Hepatic stellate cell (primary cell): ENCODE results near the gene OR13C5.
"Not testable (repeated sequence)": the region's sequence is repeated elsewhere in the genome, so short reads cannot be mapped to it uniquely, and the experiment has no call there.

Experiments used
- DNase-seq: peaks from one replicate; pipeline ENCODE4 v3.0.0; 2011; ENCODE audit warnings: low spot score

Gene OR13C5, protein sequence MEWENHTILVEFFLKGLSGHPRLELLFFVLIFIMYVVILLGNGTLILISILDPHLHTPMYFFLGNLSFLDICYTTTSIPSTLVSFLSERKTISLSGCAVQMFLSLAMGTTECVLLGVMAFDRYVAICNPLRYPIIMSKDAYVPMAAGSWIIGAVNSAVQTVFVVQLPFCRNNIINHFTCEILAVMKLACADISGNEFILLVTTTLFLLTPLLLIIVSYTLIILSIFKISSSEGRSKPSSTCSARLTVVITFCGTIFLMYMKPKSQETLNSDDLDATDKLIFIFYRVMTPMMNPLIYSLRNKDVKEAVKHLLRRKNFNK

DNA sequence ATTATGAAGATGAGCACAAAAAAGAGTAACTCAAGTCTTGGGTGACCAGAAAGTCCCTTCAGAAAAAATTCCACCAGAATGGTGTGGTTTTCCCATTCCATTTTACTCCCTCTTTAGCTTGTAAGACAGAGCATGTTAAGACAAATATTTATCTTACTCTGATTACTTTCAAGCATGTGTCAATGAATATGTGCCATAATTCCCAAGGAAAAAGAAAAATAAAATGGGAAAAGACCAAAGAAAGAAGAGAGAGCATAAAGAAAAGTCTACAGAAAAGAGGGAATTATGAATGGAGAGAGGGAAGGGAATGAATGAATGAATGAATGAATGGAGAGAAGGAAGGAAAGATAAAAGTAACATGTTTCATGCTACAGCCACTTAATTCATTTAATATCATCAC, at the start of gene OR13C5:
Gene OR13C5, minus strand, starts transcription at position 101 of the 400 bp plus-strand sequence. Its CDS starts 0 bp downstream, at position 101.
- DNase-seq, result not testable (repeated sequence)

DNA sequence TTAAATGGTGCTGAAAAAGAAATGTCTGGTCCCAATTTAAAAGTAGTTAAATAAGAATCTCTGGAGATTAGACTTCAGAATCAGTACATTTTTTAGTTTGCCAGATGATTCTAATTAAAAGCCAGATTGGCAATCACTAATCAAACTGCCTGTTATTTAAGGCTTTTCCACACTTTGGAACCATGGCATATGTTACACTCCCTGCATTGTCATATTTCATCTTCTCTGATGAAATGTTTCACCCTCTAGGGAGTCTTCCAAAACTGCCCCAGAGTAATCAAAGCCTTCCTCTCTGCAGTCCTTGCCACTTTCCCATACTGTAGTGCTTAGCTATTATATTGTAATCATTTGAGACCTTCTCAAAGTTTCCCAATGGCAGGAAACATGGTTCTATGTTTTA, 36.2 kb upstream of the OR13C5 start:
- DNase-seq, result no peak

DNA sequence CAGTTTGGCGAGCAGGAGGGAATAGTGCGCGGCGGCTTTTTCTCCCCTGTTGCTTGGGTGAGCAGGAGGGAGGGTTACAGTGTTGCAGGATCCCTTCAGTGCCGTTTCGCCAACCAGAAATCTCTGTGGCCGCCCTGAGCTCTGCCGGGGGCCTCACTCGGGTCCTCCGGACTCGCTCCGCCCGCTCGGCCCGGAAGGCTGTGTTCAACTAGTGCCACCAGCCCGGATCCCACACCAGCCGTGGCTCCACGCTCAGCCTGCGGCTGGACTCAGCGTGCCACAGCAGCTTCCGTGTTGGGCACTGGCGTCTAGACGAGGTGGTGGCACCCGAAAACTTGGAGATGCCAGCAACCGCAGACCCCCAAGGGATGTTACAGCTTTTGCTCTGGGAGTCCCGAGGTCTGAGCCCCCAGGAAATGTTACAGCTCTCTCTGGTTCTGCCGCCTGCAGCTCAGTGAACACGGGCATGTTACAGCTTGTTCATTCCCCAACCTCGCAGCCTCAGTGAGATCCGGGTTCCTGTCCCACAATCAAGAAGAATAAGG, 34.8 kb upstream of the OR13C5 start:
- DNase-seq, result no peak

DNA sequence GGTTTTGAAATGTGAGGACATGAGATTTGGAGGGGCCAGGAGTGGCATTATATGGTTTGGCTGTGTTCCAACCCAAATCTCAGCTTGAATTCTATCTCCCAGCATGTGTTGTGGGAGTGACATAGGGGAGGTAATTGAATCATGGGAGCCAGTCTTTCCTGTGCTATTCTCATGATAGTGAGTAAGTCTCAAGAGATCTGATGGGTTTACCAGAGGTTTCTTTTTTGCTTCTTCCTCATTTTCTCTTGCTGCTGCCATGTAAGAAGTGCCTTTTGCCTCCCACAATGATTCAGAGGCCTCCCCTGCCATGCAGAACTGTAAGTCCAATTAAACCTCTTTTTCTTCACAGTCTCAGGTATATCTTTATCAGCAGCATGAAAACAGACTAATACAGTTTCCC, 26.8 kb upstream of the OR13C5 start:
- not testable (repeated sequence) for DNase-seq

DNA sequence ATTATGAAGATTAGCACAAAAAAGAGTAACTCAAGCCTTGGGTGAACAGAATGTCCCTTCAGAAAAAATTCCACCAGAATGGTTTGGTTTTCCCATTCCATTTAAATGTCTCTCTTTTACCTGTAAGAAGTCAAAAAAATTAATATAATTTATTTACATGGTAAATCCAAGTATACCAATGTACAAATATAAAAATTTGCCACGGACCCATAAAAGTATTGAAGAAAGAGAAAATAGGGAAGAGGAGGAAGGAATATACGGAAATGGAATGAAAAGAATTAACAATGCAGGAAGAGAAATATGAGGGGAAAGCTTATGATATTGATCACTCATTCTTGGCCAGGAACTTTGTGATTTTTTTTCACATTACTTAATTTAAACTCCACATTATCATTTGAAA, 18.9 kb upstream of the OR13C5 start, which contains the start of gene OR13C9:
Gene OR13C9, minus strand, starts transcription at position 101 of the 400 bp plus-strand sequence. Its CDS starts 0 bp downstream, at position 101.
- no peak for DNase-seq

DNA sequence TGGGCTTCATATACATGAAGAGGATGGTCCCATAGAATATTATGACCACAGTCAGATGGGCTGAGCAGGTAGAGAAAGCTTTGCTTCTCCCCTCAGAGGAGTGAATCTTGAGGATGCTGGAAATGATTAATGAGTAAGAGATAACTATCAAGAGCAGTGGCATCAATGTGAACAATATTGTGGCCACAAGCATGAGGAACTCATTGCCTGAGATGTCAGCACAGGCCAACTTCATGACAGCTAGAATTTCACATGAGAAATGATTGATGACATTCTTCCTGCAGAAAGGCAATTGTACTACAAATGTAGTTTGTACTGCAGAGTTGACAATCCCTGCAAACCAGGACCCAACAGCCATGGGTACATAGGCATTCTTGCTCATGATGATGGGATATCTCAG, 18.2 kb upstream of the OR13C5 start:
- DNase-seq, result no peak

DNA sequence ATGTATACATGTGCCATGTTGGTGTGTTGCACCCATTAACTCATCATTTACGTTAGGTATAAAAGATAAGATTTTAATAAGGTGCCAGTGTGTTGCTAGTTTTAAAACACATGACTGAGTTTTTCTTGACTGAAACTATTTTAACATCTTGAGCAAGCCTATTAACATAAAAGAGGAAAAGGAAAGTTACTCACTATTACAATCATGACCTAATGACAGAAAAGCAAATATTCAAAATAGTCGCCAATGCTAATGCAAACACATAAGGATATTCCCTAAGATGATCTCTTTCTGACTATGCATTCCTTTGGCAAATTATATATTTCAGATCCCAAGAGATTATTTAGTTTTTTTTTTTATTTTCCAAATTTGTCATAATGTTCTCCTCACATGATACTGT, 12.0 kb upstream of the OR13C5 start:
- DNase-seq, result no peak

DNA sequence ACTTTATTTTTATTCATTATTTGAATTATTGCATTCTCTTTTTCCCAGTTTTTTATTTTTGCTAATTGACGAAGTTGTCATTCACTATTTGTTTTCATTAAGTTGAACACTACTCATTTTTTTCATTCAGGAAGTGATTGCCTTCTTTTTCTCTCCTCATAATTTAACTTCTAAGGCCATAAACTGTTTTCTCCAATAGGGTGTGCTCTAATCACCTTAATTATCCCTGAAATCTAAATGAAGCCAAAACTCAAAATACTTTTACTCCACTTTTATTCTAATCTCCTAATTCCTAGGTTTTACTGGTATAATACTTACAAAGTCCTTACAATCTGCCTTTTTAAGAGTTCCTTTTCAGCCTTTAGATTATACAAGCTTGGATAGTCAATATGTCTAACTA, 9.1 kb upstream of the OR13C5 start:
- DNase-seq, result no peak

DNA sequence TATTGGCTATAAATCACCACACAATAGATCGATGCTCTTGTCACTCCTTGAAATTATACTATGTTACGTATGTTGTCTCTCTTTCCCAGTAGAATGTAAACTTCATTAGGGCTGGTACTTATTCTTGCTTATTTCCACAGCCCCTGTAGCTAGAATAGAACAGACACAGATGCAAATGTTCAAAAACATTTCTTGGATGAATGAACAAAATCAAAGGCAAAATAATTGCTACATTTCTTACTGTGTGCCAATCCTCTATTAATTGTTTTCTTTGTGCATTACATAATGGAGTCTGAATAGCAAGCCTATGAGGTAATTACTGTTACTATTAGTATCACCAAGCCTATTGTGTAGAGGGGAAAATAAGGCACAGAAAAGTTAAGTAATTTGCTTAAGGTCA, 6.9 kb upstream of the OR13C5 start:
- DNase-seq, result no peak

DNA sequence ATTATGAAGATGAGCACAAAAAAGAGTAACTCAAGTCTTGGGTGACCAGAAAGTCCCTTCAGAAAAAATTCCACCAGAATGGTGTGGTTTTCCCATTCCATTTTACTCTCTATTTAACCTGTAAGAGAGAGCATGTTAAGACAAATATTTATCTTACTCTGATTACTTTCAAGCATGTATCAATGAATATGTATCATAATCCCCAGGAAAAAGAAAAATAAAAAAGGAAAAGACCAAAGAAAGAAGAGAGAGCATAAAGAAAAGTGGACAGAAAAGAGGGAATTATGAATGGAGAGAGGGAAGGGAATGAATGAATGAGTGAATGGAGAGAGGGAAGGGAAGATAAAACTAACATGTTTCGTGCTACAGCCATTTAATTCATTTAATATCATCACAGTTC, 6.3 kb upstream of the OR13C5 start, which contains the start of gene OR13C2:
Gene OR13C2, minus strand, starts transcription at position 101 of the 400 bp plus-strand sequence. Its CDS starts 0 bp downstream, at position 101.
- not testable (repeated sequence) for DNase-seq

DNA sequence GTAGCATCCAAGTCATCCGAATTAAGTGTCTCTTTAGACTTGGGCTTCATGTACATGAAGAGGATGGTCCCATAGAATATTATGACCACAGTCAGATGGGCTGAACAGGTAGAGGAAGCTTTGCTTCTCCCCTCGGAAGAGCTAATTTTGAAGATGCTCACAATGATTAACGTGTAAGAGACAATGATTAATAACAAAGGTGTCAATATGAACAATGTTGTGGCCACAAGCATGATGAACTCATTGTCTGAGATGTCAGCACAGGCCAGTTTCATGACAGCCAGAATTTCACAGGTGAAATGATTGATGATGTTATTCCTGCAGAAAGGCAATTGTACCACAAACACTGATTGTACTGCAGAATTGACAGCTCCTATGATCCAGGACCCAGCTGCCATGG, 5.6 kb upstream of the OR13C5 start:
- no peak for DNase-seq

DNA sequence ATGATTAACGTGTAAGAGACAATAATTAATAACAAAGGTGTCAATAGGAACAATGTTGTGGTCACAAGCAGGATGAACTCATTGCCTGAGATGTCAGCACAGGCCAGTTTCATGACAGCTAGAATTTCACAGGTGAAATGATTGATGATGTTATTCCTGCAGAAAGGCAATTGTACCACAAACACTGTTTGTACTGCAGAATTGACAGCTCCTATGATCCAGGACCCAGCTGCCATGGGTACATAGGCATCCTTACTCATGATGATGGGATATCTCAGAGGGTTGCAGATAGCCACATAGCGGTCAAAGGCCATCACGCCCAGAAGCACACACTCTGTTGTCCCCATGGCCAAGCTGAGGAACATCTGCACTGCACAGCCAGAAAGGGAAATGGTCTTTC, 464 bp downstream of the OR13C5 start:
- DNase-seq, result not testable (repeated sequence)

DNA sequence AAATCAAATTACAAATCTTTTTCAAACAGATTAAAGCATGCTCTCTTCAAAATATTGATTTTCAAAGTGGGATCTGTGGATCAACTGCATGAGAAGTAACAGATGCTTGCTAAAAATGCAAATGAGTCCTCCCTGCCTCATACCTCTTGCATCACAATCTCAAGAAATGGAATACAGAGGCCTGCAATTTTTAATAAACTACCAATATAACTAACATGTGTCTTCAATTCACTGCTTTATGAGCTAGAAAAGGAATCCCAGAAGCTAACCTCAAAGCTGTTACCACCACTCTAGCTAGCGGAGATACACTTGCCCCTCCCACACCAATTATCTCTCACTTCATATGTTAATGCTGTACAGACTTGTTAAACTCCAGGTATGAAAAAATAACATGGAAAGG, 9.6 kb downstream of the OR13C5 start:
- no peak for DNase-seq

DNA sequence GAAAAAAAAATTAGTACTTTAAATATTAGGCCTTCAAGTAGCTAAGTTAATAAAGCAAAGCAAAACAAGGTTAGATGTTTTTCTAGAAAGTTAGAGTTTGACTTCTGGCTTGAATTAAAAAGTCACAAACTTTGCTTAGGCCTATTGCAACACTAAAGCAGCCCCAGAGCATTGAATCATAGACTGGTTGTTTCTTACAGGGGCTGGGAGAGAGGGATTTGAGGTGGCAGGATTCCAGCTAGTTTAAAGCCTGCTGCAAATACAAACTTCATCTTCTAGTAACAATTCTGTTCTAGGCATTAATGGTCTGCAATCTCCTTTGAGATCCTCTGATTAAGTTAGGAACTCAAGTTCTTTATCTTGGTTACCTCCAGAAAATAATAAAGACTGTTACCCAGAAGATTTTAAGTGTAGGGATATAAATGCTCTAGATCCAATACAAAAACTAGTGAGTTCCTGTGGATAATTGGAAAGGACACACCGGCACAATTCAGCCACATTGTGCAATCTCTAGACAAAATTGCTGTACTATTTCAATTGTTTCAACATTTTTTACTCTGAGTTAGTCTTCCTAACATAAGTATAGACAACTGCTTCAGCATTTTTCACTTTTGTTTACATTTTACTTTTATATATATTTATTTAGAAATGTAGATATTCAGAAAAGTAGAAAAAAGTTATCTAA, 12.6 kb downstream of the OR13C5 start:
- no peak for DNase-seq

DNA sequence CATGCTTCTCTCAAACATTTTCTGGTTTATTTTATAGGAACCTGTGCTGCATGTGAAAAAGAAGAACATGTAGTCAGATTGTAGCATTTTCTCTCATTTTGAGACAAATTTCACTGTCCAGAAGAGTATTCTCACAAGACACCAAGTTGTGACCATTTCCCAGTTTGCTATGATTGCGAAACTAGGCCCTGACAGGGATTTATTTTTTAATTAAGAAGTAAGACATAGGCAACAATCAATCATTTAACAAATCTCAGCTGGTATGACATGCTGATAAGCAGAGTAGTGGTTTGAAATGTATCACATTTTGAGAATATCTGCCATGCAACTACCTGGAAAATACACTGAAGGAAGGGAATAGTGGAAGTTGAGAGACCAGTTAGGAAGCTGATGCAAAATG, 18.7 kb downstream of the OR13C5 start:
- DNase-seq, result no peak

DNA sequence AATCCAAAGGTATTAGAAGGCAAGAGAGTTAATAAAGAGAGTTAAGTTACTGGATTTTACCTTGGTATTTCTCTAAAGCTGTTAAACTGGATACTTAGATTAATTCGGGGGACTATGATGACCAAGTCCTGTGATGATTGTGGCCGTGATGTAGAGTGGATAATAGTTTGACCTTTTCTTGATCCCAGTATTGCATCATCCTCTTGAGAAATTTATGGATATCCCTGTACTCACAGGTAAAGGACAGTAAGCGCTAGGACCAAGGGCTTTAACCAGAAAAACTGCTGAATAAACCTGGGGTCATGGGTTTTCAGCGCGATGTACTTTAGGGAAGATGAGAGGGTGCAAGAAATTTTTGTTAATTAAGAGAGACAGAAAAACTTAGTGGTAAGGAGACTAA, 21.9 kb downstream of the OR13C5 start:
- DNase-seq, result no peak

DNA sequence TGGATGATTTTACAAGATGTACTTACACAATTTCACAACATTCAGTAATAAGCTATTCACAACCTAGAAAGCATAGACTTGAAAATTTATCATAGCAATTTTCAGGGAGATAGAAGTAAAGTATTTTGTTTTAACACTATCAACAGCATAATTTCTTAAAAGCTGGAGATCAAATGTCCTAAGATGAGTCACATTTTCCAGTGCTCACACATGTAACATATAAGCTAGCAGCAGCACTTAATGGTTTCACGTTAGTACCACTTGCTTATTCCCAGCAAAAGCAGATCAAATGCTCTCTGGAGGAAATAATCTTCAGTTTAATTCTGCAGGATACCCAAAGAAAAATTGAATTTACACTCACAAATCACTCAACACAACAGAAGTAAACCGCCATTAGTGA, 23.8 kb downstream of the OR13C5 start:
- no peak for DNase-seq

DNA sequence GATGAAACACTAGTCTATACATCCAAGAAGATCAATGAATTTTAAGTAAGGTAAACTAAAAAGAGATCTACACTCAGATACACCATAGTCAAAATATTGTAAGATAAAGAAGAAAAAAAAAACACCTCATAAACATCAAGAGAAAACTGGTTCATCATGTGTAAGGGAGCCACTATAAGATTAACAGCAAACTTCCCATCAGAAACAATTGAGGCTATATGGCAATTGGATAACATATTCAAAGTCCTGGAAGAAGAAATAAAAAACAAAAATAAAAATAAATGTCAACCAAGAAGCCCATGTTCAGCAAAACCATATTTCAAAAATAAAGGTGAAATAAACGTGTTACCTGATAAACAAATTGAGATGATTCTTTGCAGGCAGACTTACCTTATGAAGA, 26.6 kb downstream of the OR13C5 start:
- no peak for DNase-seq

DNA sequence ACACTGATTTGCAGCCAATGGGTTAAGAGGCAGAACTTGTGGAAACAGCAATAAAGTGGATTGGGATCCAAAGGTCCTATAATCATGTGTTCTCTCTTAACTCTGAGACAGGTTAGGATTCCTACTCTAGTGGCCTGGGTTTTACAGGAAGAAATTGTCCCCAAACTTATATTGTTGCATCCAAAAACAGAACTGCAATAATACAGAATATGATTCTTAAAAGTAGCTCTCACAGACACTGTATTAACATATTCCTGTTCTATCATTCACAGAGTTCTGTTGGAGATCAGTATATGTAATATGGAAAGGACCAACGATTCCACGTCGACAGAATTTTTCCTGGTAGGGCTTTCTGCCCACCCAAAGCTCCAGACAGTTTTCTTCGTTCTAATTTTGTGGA, 30.3 kb downstream of the OR13C5 start, which contains the start of gene OR13C8:
Gene OR13C8, plus strand, starts transcription at position 301 of the 400 bp plus-strand sequence. Its CDS starts 0 bp downstream, at position 301.
- no peak for DNase-seq

DNA sequence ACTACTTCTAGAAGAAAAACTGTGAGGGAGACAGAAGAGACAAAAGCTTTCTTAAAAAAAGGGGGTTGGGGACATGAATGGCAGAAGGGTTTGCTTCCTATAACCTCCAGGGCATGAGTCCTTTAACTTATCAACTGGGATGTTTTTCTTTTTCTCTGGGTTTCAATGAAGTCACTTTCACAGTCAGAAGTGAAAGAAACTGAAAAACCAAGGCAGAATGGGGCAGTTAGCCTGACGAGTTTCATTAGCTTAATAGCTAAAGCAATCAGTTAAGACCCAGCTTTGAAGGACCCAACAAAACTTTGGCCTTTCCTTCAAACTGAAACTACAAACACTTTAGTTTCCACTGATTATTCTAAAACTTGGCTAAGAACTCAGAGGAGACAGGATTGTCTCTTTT, 34.9 kb downstream of the OR13C5 start:
- DNase-seq, result no peak

DNA sequence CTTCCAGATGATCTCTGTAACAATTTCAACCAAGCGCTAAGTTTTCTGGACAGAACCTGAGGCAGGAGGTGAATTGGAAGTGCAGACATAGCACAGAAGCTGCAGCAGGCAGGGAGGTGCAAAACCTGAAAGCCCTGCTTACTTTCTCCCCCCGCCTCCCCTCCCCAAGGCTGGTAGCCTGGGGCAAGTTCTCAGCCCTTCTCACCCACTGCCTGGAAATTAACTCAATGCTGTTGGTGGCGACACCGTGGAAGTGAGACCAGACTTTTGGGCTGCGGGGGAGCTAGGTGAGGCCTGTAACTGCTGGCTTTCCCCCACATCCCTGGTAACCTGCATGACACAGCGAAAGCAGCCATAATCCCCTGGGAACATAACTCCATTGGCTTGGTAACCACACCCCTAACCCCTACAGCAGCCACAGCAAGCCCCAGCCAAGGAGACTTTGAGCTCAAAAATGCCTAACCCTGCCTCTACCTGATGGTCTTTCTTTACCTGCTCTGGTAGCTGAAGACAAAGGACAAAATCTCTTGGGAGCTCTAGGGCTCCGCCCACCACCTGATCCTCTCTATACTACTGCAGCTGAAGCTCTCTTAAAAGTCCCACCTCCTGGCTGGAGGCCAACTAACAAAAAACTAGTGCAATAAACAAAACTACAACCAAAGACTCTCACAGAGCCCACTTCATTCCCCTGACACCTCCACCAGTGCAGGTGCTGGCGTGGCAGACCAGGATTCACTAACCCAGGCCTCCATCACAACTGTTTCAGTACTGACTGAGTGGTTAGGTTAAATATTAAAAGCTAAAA, 42.2 kb downstream of the OR13C5 start:
- DNase-seq, result no peak

DNA sequence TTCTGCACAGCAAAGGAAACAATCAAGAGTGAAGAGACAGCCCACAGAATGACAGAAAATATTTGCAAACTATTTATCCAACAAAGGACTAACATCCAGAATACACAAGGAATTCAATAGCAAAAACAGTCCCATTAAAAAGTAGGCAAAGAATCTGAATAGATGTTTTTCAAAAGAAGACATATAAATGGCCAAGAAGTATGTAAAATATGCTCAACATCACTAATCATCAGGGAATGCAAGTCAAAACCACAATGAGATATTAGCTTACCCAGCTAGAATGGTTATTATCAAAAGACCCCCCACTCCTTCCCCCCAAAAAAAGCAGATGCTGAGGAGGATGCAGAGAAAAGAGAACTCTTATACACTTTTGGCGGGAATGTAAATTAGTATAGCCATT, 43.7 kb downstream of the OR13C5 start:
- DNase-seq, result no peak
